ENCODE data around the gene BCAR1. TPM values are rescaled to one million over a fixed set of nuclear protein-coding genes. Genes with fewer than 3 reads are reported as not detected.

BCAR1 gene
- total and polyA plus RNA-seq, 2 of the 13 experiments (the other 11 are each of a cell fraction or from before 2014, with no cell fraction given), result 48.1 to 51.7 TPM

GRCh38 chr16:75265911-75266701 is 14.7 kb upstream of the BCAR1 start (continued):
- TF ChIP-seq GTF2F1 (IDR thresholded peaks at IDR 0.05; ENCODE audit: low read length) (peak; percentile 51; the same call in 1 of the 2 replicates), NPAS2 (CRISPR knock-in tag; IDR thresholded peaks at IDR 0.05; ENCODE audit: borderline replicate concordance) (no peak), ZNF33B (CRISPR knock-in tag; IDR thresholded peaks at IDR 0.05) (no peak; the same call in 1 of the 2 replicates), CBX5 (CRISPR knock-in tag; IDR thresholded peaks at IDR 0.05; ENCODE audit: borderline replicate concordance) (peak; percentile 80; the same call in 1 of the 2 replicates), HIC2 (CRISPR knock-in tag; IDR thresholded peaks at IDR 0.05; ENCODE audit: low read depth) (peak; percentile 42; the same call in 1 of the 2 replicates), MAFG (CRISPR knock-in tag; IDR thresholded peaks at IDR 0.05) (peak; percentile 52; the same call in 1 of the 2 replicates), ZNF362 (CRISPR knock-in tag; IDR thresholded peaks at IDR 0.05; ENCODE audit: borderline replicate concordance) (peak; percentile 75), NFYB (CRISPR knock-in tag; IDR thresholded peaks at IDR 0.05) (no peak), ZNF646 (CRISPR knock-in tag; IDR thresholded peaks at IDR 0.05) (no peak), ZNF17 (CRISPR knock-in tag; IDR thresholded peaks at IDR 0.05) (no peak), MTERF4 (CRISPR knock-in tag; IDR thresholded peaks at IDR 0.05) (peak; percentile 72), ZNF703 (CRISPR knock-in tag; IDR thresholded peaks at IDR 0.05; ENCODE audit: borderline replicate concordance) (0 out of 2 replicates have a peak, but pooled peaks have one; percentile 33), JUNB (CRISPR knock-in tag; IDR thresholded peaks at IDR 0.05; ENCODE audit: borderline replicate concordance) (no peak), ZFP36L2 (CRISPR knock-in tag; IDR thresholded peaks at IDR 0.05) (no peak), KLF6 (CRISPR knock-in tag; IDR thresholded peaks at IDR 0.05) (peak; percentile 88), ZBTB34 (CRISPR knock-in tag; IDR thresholded peaks at IDR 0.05) (0 out of 2 replicates have a peak, but pooled peaks have one; percentile 39)

Data from HepG2 (cell line).